ENCODE results near the gene MAB21L4.
A peak's percentile ranks its signal among the peaks of the same experiment; 100 is the strongest.

The MAB21L4 gene

GRCh38 chr2:240855670-240856069, 40.3 kb downstream of the MAB21L4 start:
- H3K4me3 ChIP-seq (IDR thresholded peaks at IDR 0.05; ENCODE audit: insufficient read depth, low read depth, low read length) = no peak overlapping the region
- no peak overlapping the region for H3K27ac ChIP-seq
- H3K4me1 ChIP-seq (ENCODE audit: low read depth, poor library complexity, severe bottlenecking) = no peaks in the 10 kb centered on the region
- peaks cover 26% of the 10 kb centered on the region for H3K27me3 ChIP-seq (ENCODE audit: insufficient read depth, low read depth)
- H3K9ac ChIP-seq = no peak overlapping the region
- H2AFZ ChIP-seq (ENCODE audit: low read depth) = no peak overlapping the region
- no peaks in the 10 kb centered on the region for H3K79me2 ChIP-seq (ENCODE audit: insufficient read depth, low read depth)
- H4K20me1 ChIP-seq (ENCODE audit: insufficient read depth) = no peaks in the 10 kb centered on the region
- TF ChIP-seq CTCF (conservative IDR thresholded peaks at IDR 0.05; ENCODE audit: low read depth, low read length) = no peak
- no peak overlapping the region for H3K4me2 ChIP-seq
- no peaks in the 10 kb centered on the region for H3K36me3 ChIP-seq (ENCODE audit: insufficient read depth)

DNA sequence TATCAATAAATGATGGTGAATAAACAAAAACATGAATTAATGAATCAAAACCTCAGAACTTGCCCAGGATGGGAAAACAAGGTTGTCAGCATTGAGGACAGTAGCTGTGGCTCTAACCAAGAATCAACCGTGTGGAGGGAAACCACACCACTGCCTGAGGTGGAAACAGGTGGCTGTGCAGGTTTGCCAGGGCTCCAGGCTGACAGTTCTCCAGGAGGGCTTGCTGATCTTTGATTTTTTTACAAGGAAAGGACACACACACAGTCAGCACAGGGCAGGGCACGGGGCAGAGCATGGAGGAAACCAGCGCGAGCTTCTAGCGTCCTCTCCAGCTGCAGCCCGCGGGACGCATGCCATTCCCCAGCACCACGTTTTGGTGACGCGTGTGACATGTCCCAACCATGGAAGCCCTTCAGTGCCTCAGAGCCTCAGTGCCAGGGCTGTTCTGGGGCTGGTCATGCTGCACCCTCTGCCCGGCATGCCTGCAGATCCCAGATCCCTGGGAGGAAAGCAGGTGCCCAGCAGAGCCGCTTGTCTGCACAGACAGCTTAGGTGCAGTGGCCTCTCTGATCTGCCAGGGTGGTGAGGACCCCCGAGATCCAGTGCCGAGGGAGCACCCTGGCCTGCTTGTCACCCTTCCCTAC, 43.2 kb downstream of the MAB21L4 start:
- Histone ChIP-seq H3K9ac (no peak overlapping the region), H3K4me2 (no peak overlapping the region), H2AFZ (ENCODE audit: low read depth) (no peak overlapping the region), H3K4me1 (ENCODE audit: low read depth, poor library complexity, severe bottlenecking) (no peaks in the 10 kb centered on the region), H3K36me3 (ENCODE audit: insufficient read depth) (no peaks in the 10 kb centered on the region), H4K20me1 (ENCODE audit: insufficient read depth) (no peaks in the 10 kb centered on the region), H3K4me3 (IDR thresholded peaks at IDR 0.05; ENCODE audit: insufficient read depth, low read depth, low read length) (no peak overlapping the region), H3K27me3 (ENCODE audit: insufficient read depth, low read depth) (peaks cover 3% of the 10 kb centered on the region; the same call in 1 of the 2 replicates), H3K79me2 (ENCODE audit: insufficient read depth, low read depth) (no peaks in the 10 kb centered on the region), H3K27ac (no peak overlapping the region)
- no peak for TF ChIP-seq CTCF (conservative IDR thresholded peaks at IDR 0.05; ENCODE audit: low read depth, low read length)

DNA sequence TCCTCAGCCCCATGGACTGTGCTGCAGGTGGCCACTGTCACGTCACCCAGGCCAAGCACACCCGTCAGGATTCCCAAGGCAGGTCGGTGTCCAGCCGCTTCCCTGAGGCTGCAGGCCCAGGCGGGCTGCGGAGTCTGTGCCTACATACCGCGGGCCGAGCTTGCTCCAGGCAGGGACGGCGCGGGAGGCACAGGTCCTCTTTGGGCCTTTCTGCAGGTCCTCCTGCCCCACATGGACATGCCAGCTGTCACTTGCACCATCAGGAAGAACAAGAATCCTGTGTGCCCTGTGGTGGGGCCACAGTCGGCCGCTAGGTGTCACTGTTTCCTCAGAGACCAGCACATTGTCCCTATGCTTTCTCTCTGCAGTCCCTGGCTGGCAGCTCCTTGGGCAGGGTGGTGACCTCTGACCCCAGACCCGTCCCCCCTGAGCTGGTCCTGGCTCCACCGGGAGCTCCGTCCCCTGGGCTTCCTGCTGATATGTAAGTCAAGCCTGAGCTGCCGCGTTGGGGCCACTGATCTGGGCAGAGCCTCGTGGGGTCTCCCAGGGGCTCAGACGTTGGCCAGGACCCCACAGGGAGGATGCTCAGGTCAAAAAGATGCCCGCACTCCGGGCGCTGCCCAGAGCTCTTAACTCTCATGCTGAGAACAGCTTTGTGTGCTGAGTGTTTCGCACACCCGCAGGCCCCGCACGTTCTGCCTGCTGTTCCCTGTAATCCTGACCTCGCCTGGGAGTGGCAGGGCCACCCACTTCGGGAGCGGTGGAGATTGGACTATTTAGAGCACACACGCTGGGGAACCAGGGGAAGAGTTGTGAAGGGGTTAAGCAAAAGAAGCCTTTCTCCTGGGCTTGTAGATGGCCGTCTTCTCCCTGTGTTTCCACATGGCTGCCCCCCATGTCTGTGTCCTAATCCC, 44.6 kb downstream of the MAB21L4 start:
- no peak overlapping the region for H2AFZ ChIP-seq (ENCODE audit: low read depth)
- TF ChIP-seq CTCF (conservative IDR thresholded peaks at IDR 0.05; ENCODE audit: low read depth, low read length) = peak; percentile 81

GRCh38 chr2:240850756-240851077, 45.2 kb downstream of the MAB21L4 start:
- no peaks in the 10 kb centered on the region for H4K20me1 ChIP-seq (ENCODE audit: insufficient read depth)
- H3K4me2 ChIP-seq = no peak overlapping the region
- H3K27ac ChIP-seq = no peak overlapping the region
- no peaks in the 10 kb centered on the region for H3K36me3 ChIP-seq (ENCODE audit: insufficient read depth)
- H3K4me3 ChIP-seq (IDR thresholded peaks at IDR 0.05; ENCODE audit: insufficient read depth, low read depth, low read length) = no peak overlapping the region
- H3K9ac ChIP-seq = no peak overlapping the region
- TF ChIP-seq CTCF (conservative IDR thresholded peaks at IDR 0.05; ENCODE audit: low read depth, low read length) = no peak
- H3K79me2 ChIP-seq (ENCODE audit: insufficient read depth, low read depth) = no peaks in the 10 kb centered on the region
- H3K27me3 ChIP-seq (ENCODE audit: insufficient read depth, low read depth) = no peaks in the 10 kb centered on the region; the same call in 1 of the 2 replicates
- H3K4me1 ChIP-seq (ENCODE audit: low read depth, poor library complexity, severe bottlenecking) = no peaks in the 10 kb centered on the region
- H2AFZ ChIP-seq (ENCODE audit: low read depth) = no peak overlapping the region

More for the DNA sequence above, 44.6 kb downstream of the MAB21L4 start:
- Histone ChIP-seq H3K79me2 (ENCODE audit: insufficient read depth, low read depth) (no peaks in the 10 kb centered on the region), H3K4me2 (no peak overlapping the region), H3K27me3 (ENCODE audit: insufficient read depth, low read depth) (no peaks in the 10 kb centered on the region; the same call in 1 of the 2 replicates), H3K27ac (no peak overlapping the region), H3K9ac (no peak overlapping the region), H3K36me3 (ENCODE audit: insufficient read depth) (no peaks in the 10 kb centered on the region), H4K20me1 (ENCODE audit: insufficient read depth) (no peaks in the 10 kb centered on the region), H3K4me1 (ENCODE audit: low read depth, poor library complexity, severe bottlenecking) (no peaks in the 10 kb centered on the region), H3K4me3 (IDR thresholded peaks at IDR 0.05; ENCODE audit: insufficient read depth, low read depth, low read length) (no peak overlapping the region)

Measured in KMS-11 (cell line).